Activated T-helper 1 cell treated with anti-CD3 and anti-CD28 coated beads, Interleukin-12 subunit alpha, Interleukin-12 subunit beta, Interleukin-2, Interleukin-4 antibody, amounts not matched to agents 30 ng/mL and 10 ng/mL and 1 ng/mL, durations not matched to agents 14 hours and 24 hours and 36 hours (primary cell): ENCODE data around the gene MUCL1. TPM values are rescaled to one million over a fixed set of nuclear protein-coding genes. Genes with fewer than 3 reads are reported as not detected.
"Not testable (repeated sequence)": the region's sequence is repeated elsewhere in the genome, so short reads cannot be mapped to it uniquely, and the experiment has no call there.

Experiments
- DNase-seq: peaks from one replicate; pipeline ENCODE4 v3.0.0; 2021; ENCODE audit warnings: low spot score
- H3K27ac Mint-ChIP-seq: one replicate; pipeline ENCODE4 v1.8.0; 2021; ENCODE audit warnings: mild to moderate bottlenecking, mixed read lengths
- H3K27me3 Mint-ChIP-seq: one replicate; pipeline ENCODE4 v1.8.0; 2022; ENCODE audit warnings: mild to moderate bottlenecking, moderate library complexity, mixed read lengths; ENCODE audit not compliant: insufficient read depth
- H3K36me3 Mint-ChIP-seq: one replicate; pipeline ENCODE4 v1.8.0; 2021; ENCODE audit warnings: low read depth, mixed read lengths
- H3K4me1 Mint-ChIP-seq: one replicate; pipeline ENCODE4 v1.8.0; 2021; ENCODE audit warnings: low read depth, mixed read lengths
- H3K4me3 Mint-ChIP-seq: one replicate; pipeline ENCODE4 v1.8.0; 2021; ENCODE audit warnings: mild to moderate bottlenecking, moderate library complexity, mixed read lengths
- H3K9me3 Mint-ChIP-seq: one replicate; pipeline ENCODE4 v1.8.0; 2021; ENCODE audit warnings: mixed read lengths
- intact Hi-C: fragments of 100-400 bp; cut with micrococcal nuclease; formaldehyde crosslinking; loops from one replicate; pipeline ENCODE4 v1.15.1; 2024
- total RNA-seq: library from RNA; stranded (reverse); gene quantifications from 2 replicates; pipeline ENCODE4 v1.2.3, GENCODE V29; 2022

The MUCL1 gene
- total RNA-seq, 1 donor from 2014 or later: not detected

DNA sequence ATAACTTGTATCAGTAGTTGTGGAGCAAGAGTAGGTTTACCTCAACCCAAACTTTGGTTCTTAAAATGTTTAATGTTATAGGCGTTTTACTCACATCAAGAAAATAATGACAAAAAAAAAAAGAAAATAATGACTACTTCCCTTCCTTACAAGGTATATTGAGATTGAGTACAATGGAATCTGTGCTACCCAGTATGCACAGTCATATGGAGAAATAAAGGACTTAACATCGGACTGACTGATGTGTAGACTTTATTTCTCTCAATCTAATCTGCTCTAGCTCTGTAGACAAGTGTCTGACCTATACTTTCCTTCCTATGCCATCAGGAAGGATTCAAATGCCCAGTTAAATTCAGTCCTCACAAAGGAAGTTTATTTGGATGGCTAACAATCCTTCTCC, 14.4 kb downstream of the MUCL1 start:
- Mint-ChIP-seq H3K27me3 (peaks cover 22% of the 10 kb centered on the region), H3K4me1 (peaks cover 9% of the 10 kb centered on the region), H3K36me3 (no peaks in the 10 kb centered on the region), H3K9me3 (no peaks in the 10 kb centered on the region), H3K27ac (no peak overlapping the region), H3K4me3 (no peak overlapping the region)
- intact Hi-C loops: loop anchor here (10.0 kb wide), 1 partner anchor 756 kb away; no protein-coding TSS in a partner anchor
- DNase-seq: no peak

DNA sequence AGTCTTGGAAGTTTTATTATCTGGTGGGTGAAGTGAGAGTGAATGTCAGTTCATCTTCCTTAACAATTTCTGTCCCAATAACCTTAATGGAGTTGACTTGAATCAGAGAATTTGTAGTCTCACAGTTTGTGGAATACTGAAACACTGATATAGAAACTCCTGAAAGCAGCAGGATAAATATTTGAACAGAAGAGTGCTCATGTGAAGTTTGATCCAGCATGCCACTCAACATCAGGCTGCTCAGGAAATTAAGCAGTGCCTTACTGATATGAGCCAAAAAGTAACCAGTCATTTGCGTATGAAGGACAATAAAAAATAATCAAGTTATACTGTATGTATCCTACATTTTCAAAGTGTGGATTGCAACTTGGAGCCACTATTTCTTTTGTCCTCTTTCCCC, 15.7 kb downstream of the MUCL1 start:
- H3K4me1 Mint-ChIP-seq: no peaks in the 10 kb centered on the region
- H3K9me3 Mint-ChIP-seq: no peaks in the 10 kb centered on the region
- no peak overlapping the region for H3K4me3 Mint-ChIP-seq
- intact Hi-C loops: no loop called here
- peaks cover 27% of the 10 kb centered on the region for H3K27me3 Mint-ChIP-seq
- no peak overlapping the region for H3K27ac Mint-ChIP-seq
- DNase-seq: no peak
- no peaks in the 10 kb centered on the region for H3K36me3 Mint-ChIP-seq

DNA sequence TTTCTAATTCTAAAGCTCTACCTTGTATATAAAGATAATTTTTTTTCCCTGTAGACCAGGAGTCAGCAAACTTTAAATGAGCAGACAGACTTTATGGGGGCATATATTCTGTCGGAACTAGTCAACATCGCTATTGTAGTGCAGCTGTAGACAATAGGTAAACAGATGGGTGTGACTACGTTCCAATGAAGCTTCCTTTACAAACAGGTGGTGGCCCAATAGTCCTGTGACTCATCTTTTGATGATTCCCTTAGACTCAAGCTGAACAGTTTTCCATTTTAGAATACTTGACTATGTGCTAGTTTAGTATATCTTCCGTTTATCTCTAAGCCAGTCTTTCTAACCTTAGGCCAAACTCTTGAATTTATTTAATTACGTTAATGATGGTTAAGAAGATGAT, 16.3 kb downstream of the MUCL1 start:
- H3K9me3 Mint-ChIP-seq: no peaks in the 10 kb centered on the region
- intact Hi-C loops: no loop called here
- no peaks in the 10 kb centered on the region for H3K36me3 Mint-ChIP-seq
- H3K27me3 Mint-ChIP-seq: peaks cover 26% of the 10 kb centered on the region
- H3K27ac Mint-ChIP-seq: no peak overlapping the region
- H3K4me1 Mint-ChIP-seq: no peaks in the 10 kb centered on the region
- H3K4me3 Mint-ChIP-seq: no peak overlapping the region
- DNase-seq: no peak

DNA sequence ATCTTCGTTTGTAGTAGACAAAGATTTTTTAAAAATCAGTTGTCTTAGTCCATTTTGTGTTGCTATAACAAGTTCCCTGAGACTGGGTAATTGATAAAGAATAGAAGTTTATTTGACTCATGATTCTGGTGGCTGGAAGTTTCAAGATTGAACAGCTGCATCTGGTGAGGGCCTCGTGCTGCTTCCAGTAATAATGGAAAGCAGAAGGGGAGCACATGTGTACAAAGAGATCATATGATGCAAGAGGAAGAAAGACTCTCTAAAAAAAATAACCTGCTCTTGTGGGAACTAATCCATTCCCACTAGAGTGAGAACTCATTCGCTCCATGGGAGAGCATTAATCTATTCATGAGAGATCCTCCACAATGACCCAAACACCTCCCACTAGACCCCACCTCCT, 24.8 kb downstream of the MUCL1 start:
- intact Hi-C loops: no loop called here
- H3K4me1 Mint-ChIP-seq: no peaks in the 10 kb centered on the region
- no peaks in the 10 kb centered on the region for H3K36me3 Mint-ChIP-seq
- no peak overlapping the region for H3K4me3 Mint-ChIP-seq
- no peak for DNase-seq
- peaks cover 12% of the 10 kb centered on the region for H3K27me3 Mint-ChIP-seq
- no peak overlapping the region for H3K27ac Mint-ChIP-seq
- H3K9me3 Mint-ChIP-seq: no peaks in the 10 kb centered on the region

DNA sequence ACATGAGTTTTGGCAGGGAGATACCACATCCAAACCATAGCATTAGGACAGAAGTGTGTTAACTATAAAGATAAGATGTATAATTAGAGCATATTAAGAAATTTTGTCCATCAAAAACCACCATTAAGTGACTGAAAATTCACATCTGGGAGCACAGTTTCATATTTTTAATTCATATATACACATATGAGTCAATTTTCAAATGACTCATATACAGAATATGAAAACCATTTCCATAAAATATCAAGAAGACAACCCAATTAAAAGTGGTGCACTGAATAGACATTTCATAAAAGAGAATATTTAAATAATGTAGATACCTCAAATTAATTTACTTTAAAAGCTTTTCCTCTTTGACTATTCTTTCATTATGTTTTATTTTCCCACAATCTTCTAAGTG, 25.3 kb downstream of the MUCL1 start:
- Mint-ChIP-seq H3K4me3 (no peak overlapping the region), H3K36me3 (no peaks in the 10 kb centered on the region), H3K9me3 (no peaks in the 10 kb centered on the region), H3K27ac (no peak overlapping the region), H3K4me1 (no peaks in the 10 kb centered on the region), H3K27me3 (peaks cover 12% of the 10 kb centered on the region)
- intact Hi-C loops: no loop called here
- no peak for DNase-seq

DNA sequence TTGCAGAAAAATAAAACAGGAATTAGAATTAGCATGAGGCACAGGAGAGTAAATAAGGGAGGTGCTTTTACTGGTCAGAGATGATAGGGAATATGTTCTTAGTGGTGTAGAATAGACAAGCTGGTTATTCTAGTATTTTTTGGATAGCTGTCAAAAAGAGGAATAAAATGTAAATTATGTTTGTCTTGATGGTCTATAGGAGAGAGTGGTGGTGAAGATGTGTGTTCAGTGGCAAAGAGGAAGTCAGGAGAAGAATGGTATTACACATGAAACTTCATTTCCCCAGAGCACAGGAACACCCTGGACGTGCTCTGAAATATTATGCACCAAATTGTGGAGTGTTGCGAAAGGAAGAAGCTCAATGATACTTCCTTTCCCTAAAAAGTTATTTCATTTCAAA, 27.8 kb downstream of the MUCL1 start:
- H3K27ac Mint-ChIP-seq: no peak overlapping the region
- no peak overlapping the region for H3K4me3 Mint-ChIP-seq
- no peaks in the 10 kb centered on the region for H3K9me3 Mint-ChIP-seq
- intact Hi-C loops: no loop called here
- H3K36me3 Mint-ChIP-seq: no peaks in the 10 kb centered on the region
- no peaks in the 10 kb centered on the region for H3K4me1 Mint-ChIP-seq
- DNase-seq: no peak
- peaks cover 4% of the 10 kb centered on the region for H3K27me3 Mint-ChIP-seq

DNA sequence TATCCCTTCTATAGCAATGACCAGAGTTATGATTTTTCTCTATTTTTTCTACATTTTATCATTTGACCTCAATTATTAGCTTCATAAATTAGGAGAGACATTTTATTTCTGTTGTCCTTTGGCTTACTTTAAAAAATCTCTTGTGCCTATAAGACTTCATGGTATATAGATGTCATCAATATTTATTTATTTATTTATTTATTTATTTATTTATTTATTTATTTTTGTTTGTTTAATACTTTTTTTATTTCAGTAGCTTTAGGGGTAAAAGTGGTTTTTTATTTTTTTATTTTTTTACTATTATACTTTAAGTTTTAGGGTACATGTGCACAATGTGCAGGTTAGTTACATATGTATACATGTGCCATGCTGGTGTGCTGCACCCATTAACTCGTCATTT, 28.3 kb downstream of the MUCL1 start:
- H3K4me1 Mint-ChIP-seq, H3K27me3 Mint-ChIP-seq, H3K4me3 Mint-ChIP-seq, DNase-seq, intact Hi-C loops, H3K36me3 Mint-ChIP-seq, H3K9me3 Mint-ChIP-seq, H3K27ac Mint-ChIP-seq: not testable (repeated sequence)

DNA sequence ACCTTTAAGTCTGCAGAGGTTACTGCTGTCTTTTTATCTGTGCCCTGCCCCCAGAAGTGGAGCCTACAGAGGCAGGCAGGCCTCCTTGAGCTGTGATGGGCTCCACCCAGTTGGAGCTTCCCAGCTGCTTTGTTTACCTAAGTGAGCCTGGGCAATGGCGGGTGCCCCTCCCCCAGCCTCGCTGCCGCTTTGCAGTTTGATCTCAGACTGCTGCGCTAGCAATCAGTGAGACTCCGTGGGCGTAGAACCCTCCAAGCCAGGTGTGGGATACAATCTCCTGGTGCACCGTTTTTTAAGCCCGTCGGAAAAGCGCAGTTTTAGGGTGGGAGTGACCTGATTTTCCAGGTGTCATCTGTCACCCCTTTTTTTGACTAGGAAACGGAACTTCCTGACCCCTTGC, 34.1 kb downstream of the MUCL1 start:
- H3K4me1 Mint-ChIP-seq, H3K4me3 Mint-ChIP-seq, DNase-seq, H3K27me3 Mint-ChIP-seq, H3K27ac Mint-ChIP-seq, H3K9me3 Mint-ChIP-seq, H3K36me3 Mint-ChIP-seq, intact Hi-C loops: not testable (repeated sequence)

DNA sequence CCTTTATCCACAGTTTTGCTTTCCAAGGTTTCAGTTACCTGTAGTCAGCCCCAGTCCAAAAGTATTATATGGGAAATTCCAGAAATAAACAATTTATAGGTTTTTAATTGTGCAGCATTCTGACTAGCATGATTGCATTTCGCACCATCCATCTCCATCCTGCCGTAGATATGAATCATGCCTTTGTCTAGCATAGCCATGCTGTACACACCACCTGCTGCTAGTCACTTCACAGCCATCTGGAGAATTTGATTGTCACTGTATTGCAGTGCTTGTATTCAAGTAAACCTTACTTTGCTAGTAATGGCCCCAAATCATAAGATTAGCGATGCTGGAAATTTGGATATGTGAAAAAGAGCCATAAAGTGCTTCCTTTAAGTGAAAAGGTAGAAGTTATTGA, 36.0 kb downstream of the MUCL1 start:
- Mint-ChIP-seq H3K4me3 (no peak overlapping the region), H3K27me3 (peaks cover 9% of the 10 kb centered on the region), H3K36me3 (no peaks in the 10 kb centered on the region), H3K27ac (no peak overlapping the region), H3K9me3 (no peaks in the 10 kb centered on the region), H3K4me1 (no peaks in the 10 kb centered on the region)
- no peak for DNase-seq
- intact Hi-C loops: no loop called here

DNA sequence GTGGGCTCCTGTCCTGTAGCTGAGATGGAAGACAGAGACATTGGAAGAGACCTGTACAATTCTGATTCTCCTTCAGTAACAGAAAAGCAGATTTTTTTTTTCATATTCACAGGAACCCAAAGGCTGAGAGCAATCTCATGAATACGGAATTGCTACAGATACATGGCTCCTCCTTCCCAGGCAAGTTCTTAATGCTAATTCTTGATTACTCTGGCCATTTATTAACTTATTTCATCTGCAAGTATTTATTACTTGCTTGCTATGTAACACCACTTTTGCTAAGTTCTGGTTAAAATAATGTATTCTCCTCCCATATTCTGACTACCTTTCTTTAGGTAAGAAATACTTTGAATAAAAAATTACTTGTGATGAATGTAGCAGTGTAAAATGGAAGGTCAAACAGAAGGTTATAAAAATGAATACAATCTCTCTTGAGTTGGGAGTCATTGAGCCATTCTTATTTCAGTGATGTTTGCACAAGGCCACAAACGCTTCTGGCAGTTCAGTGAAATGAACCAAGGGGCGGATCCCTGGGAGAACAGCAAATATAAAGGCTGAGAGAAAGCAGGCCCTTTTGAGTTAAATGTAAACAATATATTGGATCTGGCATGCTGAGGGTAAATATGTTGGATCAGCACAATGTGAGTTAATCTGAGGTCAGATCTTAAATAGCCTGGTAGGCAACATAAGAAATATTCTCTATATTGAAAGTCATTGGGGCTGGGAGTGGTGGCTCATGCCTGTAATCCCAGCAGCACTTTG, 37.6 kb downstream of the MUCL1 start:
- no peak for DNase-seq
- Mint-ChIP-seq H3K9me3 (no peaks in the 10 kb centered on the region), H3K4me1 (no peaks in the 10 kb centered on the region), H3K4me3 (no peak overlapping the region), H3K36me3 (no peaks in the 10 kb centered on the region), H3K27me3 (peaks cover 12% of the 10 kb centered on the region), H3K27ac (no peak overlapping the region)
- intact Hi-C loops: no loop called here

Other genes starting within 250 kb of the MUCL1 start
- not detected in 2 replicates for gene LACRT, start 219.6 kb upstream of the MUCL1 start, total RNA-seq
- gene DCD, start 206.2 kb upstream of the MUCL1 start, total RNA-seq: not detected in 2 replicates
- gene TESPA1, start 130.2 kb downstream of the MUCL1 start, total RNA-seq: 179 and 181 TPM in 2 replicates
- gene NEUROD4, start 165.5 kb downstream of the MUCL1 start, total RNA-seq: 0.05 TPM in 1 of 2 replicates, not detected in the other